Thyroid gland (tissue), 4 donors: ENCODE results near the gene GPR55.

Experiments used
- CTCF ChIP-seq, 6 experiments: fragments of 200-600 bp in 3 of 6; fragments of 450-650 bp in 3 of 6; sonication (generic) in 3 of 6; IDR thresholded peaks; one replicate each; pipeline ENCODE4 v1.5.1; 2016 to 2019; ENCODE audit warnings: antibody characterized with exemption in 6 of 6, mild to moderate bottlenecking in 2 of 6, inconsistent platforms in 1 of 6, moderate library complexity in 1 of 6
- POLR2A ChIP-seq, 2 donors: fragments of 450-650 bp; IDR thresholded peaks; one replicate each; pipeline ENCODE4 v1.6.1; 2017; ENCODE audit warnings: antibody characterized with exemption in 2 of 2, mild to moderate bottlenecking in 2 of 2, moderate library complexity in 1 of 2

- TF ChIP-seq CTCF (IDR thresholded peaks at IDR 0.05) (no peak), POLR2A (IDR thresholded peaks at IDR 0.05) (no peak)
These were observed 46.3 kb downstream of the GPR55 start for GRCh38 chr2:230878599-230879188.
